GM19025 (cell line): ENCODE data around the gene LGALS9.
"Not testable (repeated sequence)": the region's sequence is repeated elsewhere in the genome, so short reads cannot be mapped to it uniquely, and the experiment has no call there.

Experiments used
- ATAC-seq: cut with Tn5 transposase; IDR thresholded peaks from one replicate; pipeline ENCODE4 v1.9.1; 2021; ENCODE audit warnings: mild to moderate bottlenecking, low read depth, moderate library complexity; ENCODE audit not compliant: unreplicated experiment

LGALS9 gene

GRCh38 chr17:27670791-27671590 lies 40.0 kb downstream of the LGALS9 start:
- ATAC-seq, result no peak

DNA sequence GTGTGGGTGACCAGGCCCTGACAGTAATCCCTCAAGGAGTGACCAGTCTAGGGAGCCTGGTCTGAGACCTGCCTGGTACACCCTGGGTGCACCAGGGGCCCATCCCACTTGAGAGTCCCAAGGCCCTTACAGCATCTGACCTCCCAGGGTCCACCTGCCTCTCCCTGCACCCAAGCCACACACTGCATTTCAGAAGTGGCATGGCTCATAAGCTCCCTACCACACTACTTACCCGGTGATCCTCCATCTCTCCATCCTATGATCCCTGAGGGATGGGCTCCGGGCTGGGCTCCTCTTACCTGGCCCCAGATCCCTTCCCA lies 40.6 kb downstream of the LGALS9 start:
- no peak for ATAC-seq

GRCh38 chr17:27671977-27672480 lies 41.0 kb downstream of the LGALS9 start:
- not testable (repeated sequence) for ATAC-seq

DNA sequence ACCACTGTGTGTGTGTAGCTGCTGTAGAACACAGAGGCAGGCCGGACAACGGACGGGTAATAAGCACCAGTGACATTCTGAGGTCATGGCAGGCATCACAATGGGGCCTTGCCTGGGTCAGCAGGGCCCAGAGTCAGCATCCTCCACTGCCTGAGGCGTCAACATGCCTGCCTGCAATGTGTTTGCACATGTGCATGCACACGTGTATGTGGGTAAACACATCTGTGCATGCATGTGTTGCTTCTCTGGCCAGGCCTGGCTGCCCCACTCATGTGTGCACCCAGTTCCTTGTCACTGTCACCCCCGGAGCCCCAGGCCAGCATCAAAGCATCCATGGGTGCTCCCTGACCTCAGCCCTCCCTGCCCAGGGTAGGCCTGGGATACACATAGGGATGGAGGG lies 43.3 kb downstream of the LGALS9 start:
- ATAC-seq, result no peak

DNA sequence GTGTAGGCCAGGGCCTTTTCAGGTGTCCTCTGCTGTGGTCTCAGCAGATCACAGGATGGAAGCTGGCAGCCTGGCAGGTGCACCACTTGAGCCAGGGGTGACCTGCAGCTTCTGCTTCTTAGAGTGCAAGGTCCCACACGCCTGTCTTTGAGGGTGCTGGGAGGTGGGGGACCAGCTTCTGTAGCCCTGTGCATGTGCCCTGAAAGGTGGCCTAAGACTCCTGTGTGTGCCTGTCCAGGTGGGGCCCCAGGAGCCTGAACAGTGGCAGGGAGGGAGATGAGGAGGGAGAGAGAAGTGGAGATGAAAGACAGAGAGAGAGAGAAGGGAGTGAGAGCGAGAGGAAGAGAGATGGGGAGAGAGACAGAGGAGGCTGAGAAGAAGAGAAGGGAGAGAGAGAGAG lies 46.2 kb downstream of the LGALS9 start:
- ATAC-seq, result no peak

DNA sequence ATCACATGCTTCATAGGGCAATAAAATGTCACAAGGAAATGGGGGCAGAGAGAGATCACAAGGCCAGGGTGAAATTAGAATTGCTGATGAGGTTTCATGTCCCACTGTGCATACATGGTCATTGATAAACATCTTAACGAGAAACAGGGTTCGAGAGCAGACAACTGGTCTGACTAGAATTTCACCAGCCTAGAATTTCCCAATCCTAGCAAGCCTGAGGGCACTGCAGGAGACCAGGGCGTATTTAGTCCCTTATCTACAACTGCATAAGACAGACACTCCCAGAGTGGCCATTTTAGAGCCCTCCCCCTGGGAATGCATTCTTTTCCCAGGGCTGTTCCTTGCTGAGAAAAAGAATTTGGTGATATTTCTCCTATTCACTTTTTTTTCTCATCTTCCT lies 55.3 kb downstream of the LGALS9 start:
- not testable (repeated sequence) for ATAC-seq

- no peak for ATAC-seq
These were observed 59.9 kb downstream of the LGALS9 start for GRCh38 chr17:27690882-27691281.

GRCh38 chr17:27695254-27695814 lies 64.3 kb downstream of the LGALS9 start:
- not testable (repeated sequence) for ATAC-seq
